Stimulated activated CD4-positive, alpha-beta T cell treated with anti-CD3 and anti-CD28 coated beads, TNF-alpha, amount 100 ng/mL, for 4 hours (primary cell): ENCODE results near the gene KIAA1958.

ENCODE experiments used
- DNase-seq, 3 experiments: peaks; one replicate each; pipeline ENCODE4 v3.0.0-alpha.2; 2020; ENCODE audit warnings: low read depth in 3 of 3

KIAA1958 gene

DNA sequence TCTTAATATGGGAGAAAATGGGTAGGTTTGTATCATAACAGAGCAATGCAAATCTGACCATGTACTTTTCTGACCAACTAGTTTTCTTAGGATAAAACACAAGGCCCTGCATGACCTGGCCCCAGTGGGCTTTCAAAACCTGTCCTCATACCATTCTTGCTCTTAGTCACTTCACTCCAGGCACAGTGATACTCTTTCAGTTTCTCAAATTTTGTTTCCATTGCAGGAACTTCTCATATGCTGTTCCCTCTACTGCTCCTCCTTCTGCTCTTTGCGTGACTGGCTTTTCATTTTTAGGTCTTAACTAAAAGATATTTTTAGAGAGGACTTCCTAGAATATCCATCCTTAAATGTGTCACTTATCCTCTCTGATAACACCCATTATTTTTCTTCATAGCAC lies 118.9 kb downstream of the KIAA1958 start:
- no peak for DNase-seq

DNA sequence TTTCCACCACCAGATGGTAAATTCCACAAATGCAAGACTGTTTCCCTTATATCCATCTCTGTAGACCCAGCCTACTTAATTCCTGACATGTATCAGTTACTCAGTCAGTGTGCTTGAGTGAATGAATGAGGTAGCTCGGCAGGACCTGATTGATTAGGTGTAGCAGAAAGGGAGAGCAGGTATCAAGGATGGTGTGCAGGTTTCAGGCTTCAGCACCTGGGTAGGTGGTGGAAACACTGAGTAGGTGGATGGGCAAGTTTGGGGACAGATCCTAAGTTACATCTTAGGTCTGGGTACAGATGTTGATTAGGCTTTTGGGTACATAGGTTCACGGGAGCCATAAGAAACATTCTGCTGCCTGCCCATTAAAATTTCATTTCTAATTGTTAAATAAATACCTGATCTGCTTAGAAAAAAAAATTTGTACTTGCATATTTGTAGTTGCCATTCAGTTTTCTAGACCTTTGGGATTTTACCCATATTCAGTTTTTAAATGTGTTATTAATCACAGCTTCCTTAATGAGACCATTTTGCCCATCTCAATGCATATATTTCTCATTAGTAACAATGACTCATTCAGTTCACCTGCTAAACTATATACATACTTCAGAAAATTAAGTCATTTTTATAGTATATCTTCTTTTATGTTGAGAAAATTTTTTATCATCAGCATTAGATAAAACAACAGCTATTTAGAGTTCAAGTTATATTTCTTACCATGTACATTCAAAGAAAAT lies 119.5 kb downstream of the KIAA1958 start:
- no peak for DNase-seq

- DNase-seq = no peak
Observed at GRCh38 chr9:112608851-112609250, 122.2 kb downstream of the KIAA1958 start.

- DNase-seq = no peak
Observed at GRCh38 chr9:112615584-112616266, 129.1 kb downstream of the KIAA1958 start.

DNA sequence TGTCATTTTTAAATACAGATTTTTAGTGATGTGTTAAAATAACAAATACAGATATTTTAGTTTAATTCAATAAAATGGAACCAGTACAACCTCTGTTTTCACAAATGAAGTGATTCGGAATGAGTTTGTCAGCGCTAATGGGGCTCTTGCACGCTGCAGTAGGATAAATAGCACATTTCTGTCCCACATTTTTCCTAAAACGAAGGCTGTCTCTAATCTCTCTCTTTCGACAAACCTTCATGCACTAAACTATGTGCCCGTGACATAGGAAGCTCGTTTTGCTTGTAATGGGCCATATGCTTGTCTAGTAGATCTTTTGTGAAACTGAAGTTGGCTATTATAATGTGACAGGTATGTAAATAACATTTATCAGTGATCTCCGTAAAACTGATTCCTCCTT lies 130.7 kb downstream of the KIAA1958 start:
- DNase-seq = no peak

- DNase-seq = no peak
Observed at GRCh38 chr9:112618385-112619009, 131.9 kb downstream of the KIAA1958 start.

GRCh38 chr9:112620388-112620787 lies 133.8 kb downstream of the KIAA1958 start:
- no peak for DNase-seq

GRCh38 chr9:112621018-112621655 lies 134.5 kb downstream of the KIAA1958 start:
- no peak for DNase-seq

DNA sequence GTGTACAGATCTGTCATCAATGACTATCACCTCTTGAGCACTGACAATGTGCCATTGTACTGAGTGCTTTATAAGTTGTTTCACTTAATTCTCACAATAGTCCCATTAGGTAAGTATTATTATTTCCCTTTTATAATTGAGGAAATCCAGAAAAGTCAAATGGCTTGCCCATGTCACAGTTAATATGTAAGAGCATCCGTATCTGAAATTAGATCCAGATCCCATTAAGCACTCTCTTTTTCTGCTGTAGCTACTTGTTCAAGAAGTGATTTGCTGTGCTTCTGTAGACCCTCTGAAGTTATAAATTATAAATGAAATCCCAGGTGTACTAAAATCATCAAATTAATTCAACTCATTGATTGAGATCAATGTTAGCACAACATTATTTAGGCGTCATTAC lies 136.6 kb downstream of the KIAA1958 start:
- no peak for DNase-seq

- DNase-seq = no peak
Observed at GRCh38 chr9:112624711-112625707, 138.4 kb downstream of the KIAA1958 start.

DNA sequence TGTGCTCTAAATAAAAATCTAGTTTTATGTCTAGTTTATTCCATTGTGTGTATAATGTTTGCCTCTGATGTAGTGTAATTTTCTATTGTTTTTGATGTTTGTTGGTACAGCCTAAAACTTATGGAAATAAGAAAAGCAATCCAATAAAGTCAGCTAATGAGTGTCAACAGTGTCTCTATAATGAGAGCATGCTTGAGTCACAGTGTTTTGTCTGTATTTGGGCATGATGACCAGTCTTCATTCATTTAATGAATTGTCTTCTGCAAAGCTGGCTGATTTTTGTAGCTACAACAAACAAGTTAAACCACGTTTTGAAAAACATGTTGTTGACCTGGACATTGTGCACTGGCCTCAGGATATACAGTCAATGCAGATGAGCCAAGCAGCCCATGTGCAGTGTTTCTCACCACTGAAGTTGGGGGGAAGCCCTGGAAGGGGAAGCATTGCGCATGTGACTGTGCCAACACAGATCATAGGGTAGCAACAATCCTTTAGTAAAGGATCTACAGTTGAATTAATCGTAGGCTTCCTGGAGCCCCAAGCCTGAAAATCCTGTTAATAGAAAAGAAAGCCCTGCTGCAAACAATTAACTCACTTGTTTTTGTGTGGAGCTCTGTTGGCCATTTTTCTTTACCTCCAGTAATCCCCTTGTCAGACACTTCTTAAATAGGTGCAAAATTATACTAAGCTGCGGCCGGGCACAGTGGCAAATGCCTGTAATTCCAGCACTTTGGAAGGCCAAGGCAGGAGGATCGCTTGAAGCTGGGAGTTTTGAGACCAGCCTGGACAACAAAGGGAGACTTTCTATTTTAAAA lies 143.3 kb downstream of the KIAA1958 start:
- no peak for DNase-seq

GRCh38 chr9:112631313-112632070 lies 144.9 kb downstream of the KIAA1958 start:
- no peak for DNase-seq

DNA sequence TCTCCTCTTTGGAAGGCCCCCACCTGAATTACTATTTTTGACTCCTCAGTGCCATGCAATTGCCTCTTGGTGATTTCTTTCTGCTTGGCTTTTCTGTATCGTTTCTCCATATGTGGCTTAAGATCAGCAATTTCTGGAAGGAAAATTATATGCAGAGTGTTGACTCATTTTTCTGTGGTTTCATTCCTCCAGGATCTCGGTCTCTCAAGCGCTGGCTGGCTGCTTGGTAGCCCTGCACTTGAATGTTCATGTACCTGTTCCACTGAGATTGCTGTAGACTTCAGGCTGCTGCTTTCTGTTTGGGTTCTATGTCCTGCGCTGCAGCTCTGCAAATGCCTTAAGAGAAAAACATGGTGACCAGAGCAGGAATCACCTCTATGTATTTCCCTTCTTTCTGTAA lies 153.7 kb downstream of the KIAA1958 start:
- DNase-seq = no peak

DNA sequence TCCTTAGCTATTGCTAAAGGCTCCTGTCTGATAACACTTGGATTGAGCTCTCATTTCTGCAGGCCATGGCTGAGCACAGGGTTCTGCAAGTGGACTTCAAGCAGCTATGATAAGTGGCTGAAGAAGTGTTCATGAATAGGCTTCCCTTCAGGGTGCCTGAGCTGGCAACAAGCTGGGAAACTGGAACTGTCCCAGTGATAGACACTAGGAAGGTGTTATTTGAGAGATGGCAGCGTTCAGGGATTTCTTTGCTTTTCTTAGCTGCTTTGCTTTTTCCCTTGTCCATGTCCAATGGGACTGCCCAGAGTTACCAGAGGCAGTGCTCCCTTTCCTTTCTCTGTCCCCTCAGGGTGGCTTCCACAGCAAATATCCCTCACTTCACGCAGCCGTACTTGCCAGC lies 155.5 kb downstream of the KIAA1958 start:
- no peak for DNase-seq

GRCh38 chr9:112647596-112647995 lies 161.0 kb downstream of the KIAA1958 start:
- DNase-seq = no peak

- DNase-seq = no peak
Observed at GRCh38 chr9:112648624-112649023, 162.0 kb downstream of the KIAA1958 start.

DNA sequence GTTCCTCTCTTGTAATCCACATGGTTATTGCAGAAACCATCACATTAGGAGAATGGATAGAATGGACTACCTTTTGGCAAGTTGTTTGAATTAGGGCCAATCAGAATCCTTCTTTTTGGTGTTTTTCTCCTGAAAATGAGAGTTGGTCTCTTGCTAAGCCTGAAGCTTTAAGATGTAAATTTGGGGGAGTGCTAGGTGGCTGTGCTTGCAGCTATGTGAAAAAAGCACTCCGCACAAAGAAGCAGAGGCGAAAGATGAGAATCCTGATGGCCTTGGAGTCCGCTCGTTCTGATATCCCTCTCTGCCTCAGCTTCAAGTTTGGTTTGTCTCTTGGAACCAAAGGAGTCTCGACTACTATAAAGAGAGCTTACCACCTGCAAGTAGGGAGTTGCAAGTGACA lies 167.7 kb downstream of the KIAA1958 start:
- no peak for DNase-seq

GRCh38 chr9:112655668-112656067 lies 169.0 kb downstream of the KIAA1958 start:
- no peak for DNase-seq

DNA sequence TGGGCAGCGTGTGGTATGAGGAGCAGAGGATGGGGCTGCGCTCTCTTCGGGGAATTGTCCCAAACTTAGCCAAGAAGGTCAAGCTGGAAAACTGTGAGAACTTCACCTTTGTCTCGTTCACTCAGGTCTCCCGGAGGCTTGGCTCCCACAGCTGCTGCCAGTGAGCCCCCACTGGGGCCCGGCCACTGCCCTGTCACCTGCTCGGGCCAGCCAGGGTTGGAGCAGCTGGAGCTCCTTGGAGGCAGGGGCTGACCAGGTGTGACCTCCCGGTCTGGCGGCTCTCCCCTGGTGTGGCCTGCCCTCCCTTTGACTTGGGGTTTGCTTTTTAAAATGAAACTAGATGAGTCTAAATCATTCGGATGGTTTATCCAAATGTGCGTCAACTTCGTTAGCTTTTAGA lies 173.3 kb downstream of the KIAA1958 start:
- DNase-seq = no peak

GRCh38 chr9:112663681-112664080 lies 177.1 kb downstream of the KIAA1958 start:
- DNase-seq = no peak
